OCI-LY3 (cell line): ENCODE measurements around the gene RAX2.

Source experiments
- CTCF ChIP-seq: fragments of 200-600, 300-600 bp; sonication (generic); IDR thresholded peaks from 2 replicates; pipeline ENCODE4 v1.5.1; 2014; ENCODE audit warnings: antibody characterized with exemption, low read length, low read depth
- EZH2phosphoT487 ChIP-seq: fragments of 200-600 bp; shearing (Covaris generic); IDR thresholded peaks from 2 replicates; pipeline ENCODE4 v1.6.1; 2018; ENCODE audit warnings: antibody characterized with exemption, mixed run types, low read depth

GRCh38 chr19:3785938-3786824 is 14.2 kb upstream of the RAX2 start, which contains the start of gene MATK:
- TF ChIP-seq CTCF (no peak), EZH2phosphoT487 (no peak)
